ENCODE measurements around the gene GPSM1. TPM values are rescaled to one million over a fixed set of nuclear protein-coding genes. Genes with fewer than 3 reads are reported as not detected.

The GPSM1 gene
- total RNA-seq, 1 experiment from 2014 or later = 24.7 TPM

GRCh38 chr9:136336156-136336870, 9.0 kb downstream of the GPSM1 start:
- Mint-ChIP-seq H3K27me3 (ENCODE audit: low read depth) (no peaks in the 10 kb centered on the region), H3K9me3 (no peaks in the 10 kb centered on the region), H3K4me1 (peaks cover 2 to 9% of the 10 kb centered on the region in 2 experiments; a peak in 1 of 4 replicates), H3K27ac (no peak overlapping the region), H3K4me3 (no peak overlapping the region), H3K36me3 (ENCODE audit: insufficient read depth in 1 of 3, low read depth in 3 of 3) (no peaks in the 10 kb centered on the region; a peak in 1 of 7 replicates)
- H2BK5ac ChIP-seq (ENCODE audit: insufficient read length, low read length) = no peak overlapping the region
- no peaks in the 10 kb centered on the region for H4K20me1 ChIP-seq (ENCODE audit: control insufficient read depth, insufficient read depth, insufficient read length)
- no peak overlapping the region for H4K91ac ChIP-seq (ENCODE audit: insufficient read length, low read depth, low read length)
- H3K23ac ChIP-seq (ENCODE audit: insufficient read length, low read depth, low read length) = no peak overlapping the region
- no CpG with 5 or more reads among the region's 30 CpGs for WGBS (ENCODE audit: extremely low coverage, insufficient read length, low lambda C conversion rate)
- no peak overlapping the region for H2AK5ac ChIP-seq (ENCODE audit: insufficient read length, low read length)
- H3K27ac ChIP-seq (ENCODE audit: insufficient read length, low read depth, low read length) = no peak overlapping the region
- H4K5ac ChIP-seq (ENCODE audit: insufficient read length, low read depth, low read length) = no peak overlapping the region
- no peak overlapping the region for H3T11ph ChIP-seq (ENCODE audit: low read length)
- no peaks in the 10 kb centered on the region for H3K9me3 ChIP-seq (ENCODE audit: control insufficient read depth, low read depth, low read length)
- no peak overlapping the region for H3K14ac ChIP-seq (ENCODE audit: insufficient read depth, low read length)
- H3K4me1 ChIP-seq (ENCODE audit: insufficient read depth, low read length) = no peaks in the 10 kb centered on the region
- H3K27me3 ChIP-seq (ENCODE audit: insufficient read depth, low read length) = no peaks in the 10 kb centered on the region
- H3K18ac ChIP-seq (ENCODE audit: insufficient read length, low read depth, low read length) = no peak overlapping the region
- DNase-seq = no peak
- H2AFZ ChIP-seq (ENCODE audit: low read length) = no peak overlapping the region
- no peaks in the 10 kb centered on the region for H3K79me2 ChIP-seq (ENCODE audit: insufficient read depth, low read length)
- H2BK15ac ChIP-seq (ENCODE audit: low read depth, low read length) = no peak overlapping the region
- no peak overlapping the region for H2BK120ac ChIP-seq (ENCODE audit: low read depth, low read length, poor library complexity, severe bottlenecking)
- no peak overlapping the region for H2BK20ac ChIP-seq (ENCODE audit: low read depth, low read length, poor library complexity, severe bottlenecking)
- TF ChIP-seq CTCF (conservative IDR thresholded peaks at IDR 0.05) = no peak
- no peaks in the 10 kb centered on the region for H3K23me2 ChIP-seq (ENCODE audit: insufficient read length, low read depth, low read length, poor library complexity, severe bottlenecking)
- H3K56ac ChIP-seq (ENCODE audit: insufficient read length, low read depth, low read length) = no peak overlapping the region
- no peak overlapping the region for H3K4ac ChIP-seq (ENCODE audit: low read depth, low read length)
- H3K9ac ChIP-seq (ENCODE audit: extremely low read depth, insufficient read length, low read length) = no peak overlapping the region
- H4K8ac ChIP-seq (replicated peaks; ENCODE audit: insufficient read length, low read depth, low read length) = no peak overlapping the region
- H3K4me2 ChIP-seq (ENCODE audit: insufficient read depth, insufficient read length, low read length) = no peak overlapping the region
- no peaks in the 10 kb centered on the region for H3K79me1 ChIP-seq (ENCODE audit: insufficient read depth, low read depth, low read length, poor library complexity, severe bottlenecking)
- no peak overlapping the region for H2BK12ac ChIP-seq (ENCODE audit: insufficient read length, low read depth, low read length)
